ENCODE measurements around the gene EXOC4.

EXOC4 gene

DNA sequence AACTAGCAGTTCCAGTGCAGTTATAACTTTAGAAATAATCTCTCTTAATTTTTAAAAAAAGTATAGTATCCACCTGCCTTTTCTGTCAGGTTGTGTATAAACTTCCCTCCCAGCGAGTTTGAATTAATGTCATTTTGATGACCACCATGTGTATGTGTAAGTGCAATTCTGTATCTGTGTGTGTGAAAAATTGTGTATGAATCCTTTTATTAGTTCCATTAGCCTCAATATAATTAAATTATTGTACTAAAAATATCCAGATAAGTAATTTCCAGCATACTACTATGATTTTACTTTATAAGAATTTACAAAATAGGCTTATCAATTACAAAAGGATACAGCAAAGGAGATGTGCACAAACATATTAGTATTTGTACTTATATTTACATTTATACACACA is 453.1 kb downstream of the EXOC4 start:
- DNase-seq (ENCODE audit: low spot score): no peak

DNA sequence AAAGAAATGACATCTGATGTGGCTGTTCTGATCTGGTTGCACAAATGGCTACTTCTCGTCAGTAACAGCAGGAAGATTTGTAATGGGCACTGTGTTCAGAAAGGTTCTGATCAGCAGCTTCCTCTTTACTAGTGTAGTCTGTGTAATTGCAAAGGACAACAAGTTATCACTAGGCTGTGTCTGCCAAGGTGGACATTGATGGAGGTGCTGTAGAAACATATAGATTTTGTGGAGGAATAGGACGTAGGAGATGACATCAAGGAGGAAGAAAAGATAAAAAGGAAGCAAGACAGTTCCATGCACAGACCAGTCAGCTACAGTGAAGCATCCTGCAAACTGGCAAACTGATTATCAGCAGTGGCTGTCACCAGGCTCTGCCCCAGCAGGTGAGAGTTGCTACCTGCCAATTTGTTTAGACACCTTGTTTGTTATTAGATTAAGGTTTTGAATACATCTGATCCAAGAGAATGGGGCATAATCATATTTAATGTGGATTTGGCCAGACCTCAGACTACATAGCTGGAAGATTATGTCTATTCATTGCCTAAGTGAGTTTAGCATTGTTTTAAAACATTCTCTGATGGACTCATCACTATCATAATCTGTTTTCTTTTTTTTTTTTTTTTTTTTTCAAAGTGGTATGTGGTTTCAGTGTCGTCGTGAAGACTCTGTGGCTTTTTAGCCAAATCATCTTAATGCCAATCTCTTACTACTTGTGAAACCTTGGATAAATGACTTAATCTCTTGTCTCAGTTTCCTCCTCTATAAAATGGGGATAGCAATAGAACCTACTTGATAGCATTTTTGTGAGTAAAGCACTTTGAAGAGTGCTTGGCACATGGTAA is 456.4 kb downstream of the EXOC4 start:
- DNase-seq (ENCODE audit: low spot score): no peak

DNA sequence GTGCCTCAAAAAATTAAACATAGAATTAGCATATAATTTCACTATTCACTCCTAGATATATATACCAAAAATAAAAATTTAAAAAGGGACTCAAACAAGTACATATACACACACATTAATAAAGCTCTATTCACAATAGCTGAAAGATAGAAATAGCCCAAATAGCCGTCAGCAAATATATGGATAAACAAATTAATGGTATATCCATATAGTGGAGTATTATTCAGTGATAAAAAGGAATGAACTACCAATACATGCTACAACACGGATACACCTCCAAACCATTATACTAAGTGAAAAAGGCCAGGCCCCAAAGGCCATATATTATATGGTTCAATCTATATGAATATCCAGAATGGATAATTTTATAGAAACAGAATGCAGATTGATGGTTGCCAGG is 459.7 kb downstream of the EXOC4 start:
- no peak for DNase-seq (ENCODE audit: low spot score)

DNA sequence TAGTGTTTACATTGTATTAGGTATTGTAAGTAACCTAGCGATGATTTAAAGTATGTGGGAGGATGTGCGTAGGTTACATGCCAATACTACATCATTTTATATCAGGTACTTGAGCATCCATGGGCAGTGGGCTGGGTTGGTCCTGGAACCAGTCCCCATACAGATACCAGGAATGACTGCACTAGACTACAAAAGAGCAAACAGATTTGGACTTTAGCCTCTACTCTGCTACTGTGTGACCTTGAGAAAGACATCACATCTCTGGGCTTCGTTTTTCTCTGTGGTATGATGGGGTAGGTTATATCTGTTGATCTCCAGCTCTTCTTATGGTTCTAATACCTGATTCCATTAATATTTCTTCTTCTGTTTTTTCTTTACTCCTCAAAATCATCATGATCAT is 461.8 kb downstream of the EXOC4 start:
- DNase-seq (ENCODE audit: low spot score): no peak

DNA sequence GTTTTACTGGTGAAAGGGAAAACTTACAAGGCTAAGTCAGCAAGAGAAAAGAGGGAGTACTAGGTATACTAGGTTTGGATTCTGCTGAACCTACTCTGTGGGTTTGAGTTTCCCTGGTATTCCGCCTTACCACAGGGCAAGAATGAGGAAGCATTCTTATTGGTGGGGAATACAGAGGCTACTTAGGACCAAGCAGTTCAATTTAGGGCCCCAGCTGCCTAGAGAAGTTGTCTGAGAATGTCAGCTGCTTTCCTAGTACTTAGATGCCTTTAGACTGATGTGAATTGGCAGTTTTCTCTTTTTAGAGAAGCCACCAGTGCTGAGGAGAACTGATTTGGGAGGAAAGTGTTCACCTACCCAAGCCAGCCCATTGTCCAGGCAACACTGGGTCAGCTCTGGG is 465.3 kb downstream of the EXOC4 start:
- DNase-seq (ENCODE audit: low spot score): no peak

DNA sequence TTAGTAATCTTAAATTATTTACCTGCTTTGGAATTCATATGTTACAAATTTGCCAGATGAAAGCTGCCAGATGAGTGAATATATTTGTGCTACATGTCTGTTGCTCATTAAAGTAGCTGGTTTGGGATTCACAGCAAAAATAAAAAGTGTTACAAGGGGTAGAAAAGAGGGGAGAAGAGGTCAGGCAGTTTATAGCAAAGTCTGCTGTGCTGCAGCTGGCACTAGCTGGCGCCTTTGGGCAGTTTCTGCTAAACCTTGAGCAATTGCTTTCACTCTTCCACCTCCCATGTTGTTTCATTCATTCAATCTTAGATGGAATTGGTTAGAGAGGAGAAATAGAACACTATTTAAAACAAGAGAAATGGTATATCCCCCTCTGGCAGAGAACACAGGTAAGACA is 470.2 kb downstream of the EXOC4 start:
- no peak for DNase-seq (ENCODE audit: low spot score)

DNA sequence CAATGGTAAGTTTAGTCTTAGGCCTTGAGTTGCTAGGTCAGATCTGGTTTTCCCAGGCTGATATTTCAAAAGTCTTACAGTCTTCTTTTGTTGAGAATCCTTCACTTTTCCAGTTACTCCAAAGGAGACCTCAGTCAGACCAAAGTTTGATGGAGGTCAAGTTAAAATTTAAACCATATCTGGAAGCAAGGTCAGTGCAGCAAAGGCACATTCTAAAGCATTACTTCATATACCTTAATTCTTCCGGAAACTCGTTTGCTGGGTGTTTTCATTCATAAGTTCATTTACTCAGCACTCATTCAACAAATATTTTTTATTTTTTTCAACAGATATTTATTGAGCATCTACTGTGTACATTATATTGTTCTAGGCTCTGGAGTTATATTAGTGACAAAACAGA is 471.3 kb downstream of the EXOC4 start:
- DNase-seq (ENCODE audit: low spot score): no peak

DNA sequence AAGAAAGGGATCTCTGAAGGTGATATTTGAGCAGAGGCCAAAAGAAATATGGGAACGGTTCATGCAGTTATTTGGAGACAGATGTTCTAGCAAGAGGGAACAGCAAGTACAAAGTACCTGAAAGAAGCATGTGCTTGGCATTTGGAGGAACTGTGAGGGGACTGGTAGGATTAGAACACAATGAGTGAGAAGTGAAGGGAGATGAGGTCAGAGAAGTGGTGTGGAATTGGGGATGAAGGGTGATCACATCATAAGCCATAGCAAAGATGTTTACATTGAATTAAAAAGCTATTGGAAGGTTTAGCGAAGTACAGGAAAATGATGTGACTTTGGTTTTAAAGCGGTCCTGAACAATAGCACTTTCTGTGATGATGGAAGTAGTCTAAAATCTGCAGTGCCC is 471.8 kb downstream of the EXOC4 start:
- no peak for DNase-seq (ENCODE audit: low spot score)

DNA sequence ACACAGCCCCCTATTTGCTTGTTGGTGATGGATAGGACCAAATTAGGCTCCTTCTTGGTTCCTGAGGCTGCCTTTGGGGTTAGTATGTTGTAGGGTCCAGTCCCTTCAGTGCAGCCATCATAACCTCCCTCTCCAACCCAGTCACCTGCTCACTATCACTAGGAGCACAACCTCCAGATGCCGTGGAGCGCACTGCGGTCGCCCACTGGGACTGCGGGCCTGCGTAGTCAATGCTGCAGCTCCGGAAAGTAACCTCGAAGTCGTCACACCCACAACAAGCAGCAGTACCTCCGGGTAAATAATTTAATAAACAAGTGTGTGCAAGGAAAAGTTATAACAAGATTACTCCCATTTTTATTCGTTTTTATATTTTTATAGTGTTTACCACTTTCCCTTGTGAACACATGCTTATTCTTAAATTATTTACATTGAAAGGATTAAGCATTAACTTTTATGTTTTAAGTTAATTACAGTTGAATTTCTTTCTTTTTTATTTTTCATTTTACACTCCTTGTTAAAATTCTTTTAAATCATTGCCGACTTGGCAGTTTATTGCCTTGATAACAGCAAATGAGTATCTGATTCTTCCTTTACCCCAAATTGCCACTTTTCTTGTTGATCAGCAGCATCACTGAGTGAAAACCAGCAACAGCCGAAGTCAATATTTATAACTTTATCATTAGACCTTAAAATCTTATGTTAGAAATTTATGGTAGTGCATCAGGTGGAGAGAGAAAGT is 474.8 kb downstream of the EXOC4 start:
- no peak for DNase-seq (ENCODE audit: low spot score)

DNA sequence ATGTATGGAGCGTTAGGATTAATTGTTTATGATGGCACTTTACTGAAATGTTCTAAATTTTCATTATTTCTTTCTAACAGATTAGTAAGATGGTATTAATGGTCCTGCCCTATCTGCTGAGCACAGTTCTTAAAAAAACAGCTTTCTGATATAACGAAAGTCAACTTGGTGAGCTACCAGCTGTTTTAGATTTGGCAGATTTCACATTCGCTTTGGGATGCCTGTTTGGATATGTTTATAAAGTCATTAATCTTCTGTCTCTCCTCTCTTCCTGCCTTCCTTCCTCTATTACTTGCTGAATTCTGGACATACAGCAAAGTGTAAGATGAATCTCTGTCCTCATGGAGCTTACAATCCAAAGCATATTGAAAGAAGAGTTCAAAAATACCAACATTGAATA is 477.5 kb downstream of the EXOC4 start:
- DNase-seq (ENCODE audit: low spot score): no peak

DNA sequence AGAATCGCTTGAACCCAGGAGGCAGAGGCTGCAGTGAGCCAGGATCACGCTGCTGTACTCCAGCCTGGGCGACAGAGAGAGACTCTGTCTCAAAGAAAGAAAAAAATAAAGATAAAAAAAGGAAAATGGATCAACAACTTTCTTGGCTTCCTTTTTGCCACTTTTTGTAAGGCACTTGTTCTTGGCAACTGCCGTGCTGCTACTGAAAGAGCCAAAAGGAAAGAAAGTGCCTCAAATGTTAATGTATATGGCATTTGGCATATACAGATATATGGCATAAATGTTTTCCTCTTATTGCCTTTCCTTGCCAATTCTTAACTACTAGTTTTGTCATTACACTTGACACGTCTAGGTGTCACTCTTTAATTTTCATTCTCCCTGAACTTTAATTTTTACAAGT is 480.5 kb downstream of the EXOC4 start:
- DNase-seq (ENCODE audit: low spot score): no peak

DNA sequence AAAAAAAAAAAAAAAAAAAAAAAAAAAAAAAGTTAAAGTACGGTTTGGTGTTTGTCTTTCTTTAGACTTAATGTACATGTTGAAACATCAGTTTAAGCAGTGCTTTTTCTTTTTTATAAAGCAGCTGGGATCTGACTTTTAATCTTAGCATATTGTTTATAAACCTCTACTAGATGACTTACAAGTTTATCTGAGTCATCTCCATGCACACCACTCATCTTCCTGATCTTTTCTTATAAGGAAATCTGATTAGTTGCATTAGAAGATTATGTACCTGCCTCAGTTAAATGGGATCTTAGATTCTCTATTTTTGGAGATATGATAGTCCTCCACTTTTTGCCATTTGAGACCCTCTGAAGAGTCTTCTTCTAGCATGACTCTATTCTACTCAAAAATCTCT is 482.3 kb downstream of the EXOC4 start:
- no peak for DNase-seq (ENCODE audit: low spot score)

DNA sequence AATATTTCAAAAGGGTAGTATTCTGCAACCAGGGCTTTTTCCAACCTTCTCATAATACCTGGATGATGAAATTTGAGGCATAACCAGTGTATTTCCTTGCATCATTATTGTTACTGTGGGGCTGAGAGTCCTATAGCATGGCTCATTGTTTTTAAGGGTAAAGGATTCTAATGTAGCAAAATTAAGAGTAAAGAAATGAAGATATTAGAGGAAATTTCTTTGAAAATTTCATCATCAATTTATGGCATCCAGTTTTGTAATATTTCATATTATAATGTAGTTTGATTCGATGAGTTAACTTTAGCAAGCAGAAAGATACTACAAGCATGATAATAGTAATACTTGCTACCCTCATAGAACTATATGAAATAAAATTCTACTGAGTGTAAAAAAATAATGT is 486.9 kb downstream of the EXOC4 start:
- DNase-seq (ENCODE audit: low spot score): no peak

DNA sequence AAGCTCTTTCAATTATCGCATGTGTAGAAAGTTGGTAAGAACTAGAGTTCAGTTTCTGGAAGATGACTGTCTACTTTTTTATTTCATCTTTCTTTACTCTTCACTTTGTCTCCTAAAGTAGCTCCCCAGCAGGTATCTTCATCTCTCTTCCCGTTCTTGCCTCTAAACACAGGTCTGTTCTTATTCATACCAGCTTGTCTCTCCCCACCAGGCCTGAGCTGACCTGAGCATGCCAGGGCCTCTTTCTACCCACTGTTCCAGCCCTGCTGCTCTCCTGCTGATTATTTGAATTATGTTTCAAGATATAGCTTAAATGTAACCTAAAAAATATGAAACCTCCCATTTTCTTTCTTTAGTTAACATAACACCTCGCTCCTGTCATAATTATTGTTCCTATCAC is 488.2 kb downstream of the EXOC4 start:
- DNase-seq (ENCODE audit: low spot score): no peak

DNA sequence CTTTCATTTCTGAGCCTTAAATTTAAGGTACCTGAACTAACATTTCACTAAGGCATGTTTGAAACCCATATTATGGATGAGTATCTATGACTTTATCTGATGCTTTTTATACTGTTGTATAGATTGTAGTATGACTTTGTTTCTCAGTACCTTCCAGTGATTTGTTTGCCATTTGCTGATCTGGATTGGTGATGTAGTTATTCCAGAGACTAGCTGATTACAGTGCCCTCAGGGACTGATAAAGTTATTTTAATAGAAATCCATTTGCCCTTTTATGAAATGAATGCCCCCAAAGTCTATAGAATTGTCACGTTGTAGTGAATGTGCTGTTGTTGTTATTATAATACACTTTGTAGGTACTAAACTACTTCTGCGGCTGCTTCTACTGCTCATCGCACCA is 488.8 kb downstream of the EXOC4 start:
- DNase-seq (ENCODE audit: low spot score): no peak

DNA sequence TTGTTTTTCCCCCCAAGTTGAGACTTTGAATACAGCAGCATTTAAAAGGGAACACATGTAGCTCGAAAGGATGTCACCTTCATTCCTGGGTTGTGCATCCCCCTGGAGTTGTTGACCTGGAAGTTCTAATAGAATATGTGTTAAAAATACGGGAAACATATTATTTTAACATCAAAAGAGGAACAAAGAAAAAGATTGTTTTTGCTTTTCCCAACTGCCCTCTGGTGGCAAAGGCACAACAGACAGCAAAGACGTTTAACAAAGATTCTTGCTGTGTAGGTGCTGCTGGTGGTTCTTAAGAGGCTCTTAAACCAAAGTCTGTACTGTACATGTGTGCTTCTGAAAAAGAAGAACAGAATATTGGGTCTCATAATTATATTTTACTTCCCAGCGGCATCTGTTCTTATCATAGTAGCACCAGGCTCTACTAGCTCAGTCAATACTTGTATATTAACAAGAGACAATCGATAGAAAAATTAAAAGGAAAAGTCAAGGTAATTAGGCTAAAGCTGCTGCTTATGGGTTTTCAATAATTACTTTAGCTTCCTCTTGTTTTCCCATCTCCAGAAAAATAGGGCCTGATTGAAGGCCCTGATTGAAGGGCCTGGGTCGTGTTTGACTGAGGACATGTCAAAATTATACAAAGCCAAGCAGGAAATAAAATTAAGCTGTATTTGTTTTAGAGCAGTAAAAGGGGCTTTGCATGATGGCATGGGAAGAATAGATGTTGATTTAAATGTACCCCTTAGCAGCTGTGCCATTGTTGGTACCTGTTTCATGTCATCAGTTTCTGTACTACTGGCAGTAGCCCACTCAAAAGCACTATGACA is 490.0 kb downstream of the EXOC4 start:
- no peak for DNase-seq (ENCODE audit: low spot score)

DNA sequence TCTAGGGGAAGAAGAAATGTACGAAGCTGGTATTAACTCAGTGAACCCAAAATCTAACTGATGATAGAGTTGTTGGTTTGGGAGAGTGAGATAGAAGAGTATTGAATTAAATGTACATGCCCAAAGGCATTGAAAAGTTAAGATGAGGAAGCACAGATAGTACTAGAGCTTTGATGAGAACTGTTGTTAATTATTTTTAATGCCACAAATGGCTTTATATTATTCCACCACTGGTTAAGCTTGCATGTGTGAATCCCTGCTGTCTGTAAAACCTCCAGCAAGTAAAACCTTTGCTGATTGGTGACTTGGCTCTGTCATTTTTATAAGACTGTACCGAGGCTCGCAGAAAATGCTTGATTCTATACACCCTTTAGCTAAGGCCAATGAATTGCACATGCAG is 491.6 kb downstream of the EXOC4 start:
- DNase-seq (ENCODE audit: low spot score): no peak

DNA sequence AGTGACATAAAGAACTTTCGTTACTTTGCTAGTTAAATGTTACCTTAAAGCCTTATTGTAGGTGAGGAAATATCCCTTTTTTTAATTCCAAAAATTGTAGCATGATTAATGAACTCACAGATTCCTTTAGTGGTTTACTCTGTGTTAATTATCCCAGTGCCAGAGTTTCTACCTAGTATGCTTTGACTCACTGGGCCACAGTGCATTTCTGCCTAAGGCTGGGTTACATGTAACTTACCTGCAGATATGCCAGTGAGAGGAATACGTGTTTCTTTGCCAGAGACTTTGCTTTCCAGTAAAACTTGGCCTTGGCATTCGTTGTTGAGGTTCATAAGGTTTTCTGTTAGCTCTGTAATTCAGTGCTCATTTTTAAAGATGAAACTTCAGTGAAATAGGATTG is 493.4 kb downstream of the EXOC4 start:
- DNase-seq (ENCODE audit: low spot score): no peak

DNA sequence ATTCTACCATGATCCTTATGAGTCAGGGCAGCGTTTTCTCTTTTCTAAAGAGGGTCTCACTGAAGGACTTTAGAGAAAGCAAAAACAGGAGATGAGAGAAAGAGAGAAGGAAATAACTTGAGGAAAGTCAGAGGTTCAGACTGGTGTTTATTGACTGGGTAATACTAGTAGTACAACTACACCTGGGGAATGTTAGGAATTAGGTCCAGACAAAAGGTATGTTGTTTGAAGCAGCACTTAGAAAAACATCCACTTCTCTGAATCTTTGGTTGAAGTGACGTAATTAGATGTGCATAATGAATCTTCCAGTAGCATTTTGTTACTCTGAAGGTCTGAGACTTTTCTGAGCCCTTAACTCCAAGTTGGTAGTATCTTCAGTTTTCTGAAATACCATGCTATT is 494.0 kb downstream of the EXOC4 start:
- DNase-seq (ENCODE audit: low spot score): no peak

DNA sequence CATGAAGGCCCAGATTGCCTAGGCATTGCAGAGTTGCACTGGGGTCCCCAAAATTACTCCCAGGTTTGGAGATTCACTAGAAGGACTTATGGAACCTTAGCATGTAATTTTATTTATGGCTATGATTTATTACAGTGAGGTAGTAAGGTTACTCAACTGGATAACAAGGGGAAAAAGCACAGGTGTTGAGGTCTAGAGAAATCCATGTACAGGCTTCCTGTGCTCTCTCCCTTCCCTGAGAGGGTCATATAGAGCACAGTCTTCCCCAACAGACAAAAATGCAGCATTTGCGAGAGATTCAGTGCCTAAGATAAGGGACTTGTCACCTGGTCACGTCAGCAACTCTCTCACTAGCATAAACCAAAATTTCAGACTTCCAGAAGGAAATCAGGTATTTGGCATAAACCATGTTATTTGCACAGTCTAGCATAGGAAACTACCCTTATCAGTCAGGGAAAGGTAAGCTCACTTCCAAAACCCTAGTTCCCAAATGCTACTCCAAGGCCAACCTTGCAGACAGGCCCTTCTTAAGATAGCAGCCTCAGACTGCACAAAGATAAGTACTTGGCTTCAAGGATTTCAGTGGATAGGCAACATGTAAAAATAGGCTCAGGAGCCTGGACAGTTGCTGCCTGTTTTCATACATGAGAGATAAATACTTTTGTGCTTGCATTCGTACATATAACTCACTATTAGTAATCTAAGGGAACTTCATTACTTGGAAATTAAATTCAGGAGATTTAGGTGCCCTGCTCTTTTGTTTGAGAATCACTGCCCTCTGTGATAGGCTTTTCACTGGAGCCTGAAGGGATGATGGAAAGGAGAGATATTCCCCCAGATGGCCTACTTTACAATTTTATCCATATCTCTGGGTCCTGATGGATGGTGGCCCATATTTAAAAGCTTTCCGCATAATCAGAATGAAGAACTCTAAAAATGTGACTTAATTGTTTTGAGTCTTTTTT is 495.8 kb downstream of the EXOC4 start:
- DNase-seq (ENCODE audit: low spot score): no peak

DNA sequence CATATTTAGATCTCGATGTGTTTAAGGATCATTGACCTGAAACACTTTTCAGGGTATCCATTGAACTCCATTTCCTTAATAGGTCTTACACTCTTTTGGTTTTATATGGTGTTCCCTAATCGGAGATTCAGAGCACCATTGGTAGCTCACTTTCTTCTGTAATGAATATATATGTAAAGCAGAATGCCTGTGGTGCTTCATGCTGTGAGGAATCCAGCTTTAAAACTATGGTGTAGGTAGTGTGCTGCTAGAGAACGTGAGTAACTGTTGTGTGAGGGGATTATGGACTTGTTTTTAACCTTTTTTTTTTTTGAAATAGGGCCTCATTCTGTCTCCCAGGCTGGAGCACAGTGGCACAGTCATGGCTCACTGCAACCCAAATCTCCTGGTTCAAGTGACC is 497.4 kb downstream of the EXOC4 start:
- no peak for DNase-seq (ENCODE audit: low spot score)

DNA sequence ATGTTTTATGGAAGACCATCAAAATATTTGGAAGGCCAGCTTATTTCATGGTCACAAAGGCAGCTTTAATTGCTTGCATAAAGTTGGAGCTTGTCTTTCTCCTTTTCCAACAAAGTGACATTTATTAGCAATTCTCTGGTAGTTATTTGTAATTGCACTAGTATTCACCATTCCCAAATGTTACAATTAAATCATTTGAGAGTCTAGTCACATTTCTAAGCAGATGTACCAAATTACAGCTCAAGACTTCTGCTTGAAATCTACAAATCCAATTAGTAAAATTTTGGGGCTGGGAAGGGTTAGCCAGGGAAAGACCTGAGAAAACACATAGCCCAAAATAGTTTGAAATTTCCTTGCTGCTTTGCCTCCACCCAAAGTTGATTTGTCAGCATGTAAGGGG is 498.2 kb downstream of the EXOC4 start:
- DNase-seq (ENCODE audit: low spot score): no peak
